KMS-11 (cell line): ENCODE results near the gene TPRN.

Experiments used
- H2AFZ ChIP-seq: fragments of 200-600 bp; sonication (generic); 2 replicates; pipeline ENCODE4 v1.6.1; 2016; ENCODE audit warnings: antibody characterized with exemption, mixed run types, low read depth
- H3K27ac ChIP-seq: fragments of 200-600 bp; sonication (generic); 2 replicates; pipeline ENCODE4 v1.6.1; 2016; ENCODE audit warnings: mild to moderate bottlenecking, mixed run types
- H3K27me3 ChIP-seq: fragments of 200-600 bp; sonication (generic); 2 replicates; pipeline ENCODE4 v1.6.1; 2017; ENCODE audit warnings: mild to moderate bottlenecking, low read depth, mixed run types, moderate library complexity; ENCODE audit not compliant: insufficient read depth
- H3K36me3 ChIP-seq: fragments of 200-600 bp; sonication (generic); 2 replicates; pipeline ENCODE4 v1.6.1; 2017; ENCODE audit warnings: mild to moderate bottlenecking, mixed run types; ENCODE audit not compliant: insufficient read depth
- H3K4me1 ChIP-seq: fragments of 200-600 bp; sonication (generic); 2 replicates; pipeline ENCODE4 v1.6.1; 2016; ENCODE audit warnings: mild to moderate bottlenecking, low read depth, mixed run types; ENCODE audit not compliant: poor library complexity, severe bottlenecking
- H3K4me2 ChIP-seq: fragments of 200-600 bp; sonication (generic); 2 replicates; pipeline ENCODE4 v1.7.0; 2016; ENCODE audit warnings: mild to moderate bottlenecking, mixed run types
- H3K4me3 ChIP-seq: fragments of 200-600 bp; sonication (generic); IDR thresholded peaks from 2 replicates; pipeline ENCODE4 v1.6.1; 2017; ENCODE audit warnings: low read depth, low read length, mixed read lengths; ENCODE audit not compliant: insufficient read depth
- H3K79me2 ChIP-seq: fragments of 200-600 bp; sonication (generic); 2 replicates; pipeline ENCODE4 v1.6.1; 2016; ENCODE audit warnings: low read depth, mixed run types; ENCODE audit not compliant: insufficient read depth
- H3K9ac ChIP-seq: fragments of 200-600 bp; sonication (generic); 2 replicates; pipeline ENCODE4 v1.6.1; 2016; ENCODE audit warnings: mild to moderate bottlenecking, mixed run types
- H4K20me1 ChIP-seq: fragments of 200-600 bp; sonication (generic); 2 replicates; pipeline ENCODE4 v1.6.1; 2016; ENCODE audit warnings: mild to moderate bottlenecking, mixed run types; ENCODE audit not compliant: insufficient read depth
- CTCF ChIP-seq: fragments of 200-600 bp; sonication (generic); conservative IDR thresholded peaks from 2 replicates; pipeline ENCODE4 v1.6.1; 2017; ENCODE audit warnings: low read depth, mild to moderate bottlenecking, antibody characterized with exemption, low read length, moderate library complexity, mixed read lengths

Gene TPRN

GRCh38 chr9:137226338-137227053, 26.0 kb upstream of the TPRN start:
- Histone ChIP-seq H3K4me2 (no peak overlapping the region), H3K27ac (no peak overlapping the region), H3K9ac (no peak overlapping the region), H3K4me1 (peaks cover 10% of the 10 kb centered on the region), H3K4me3 (no peak overlapping the region), H4K20me1 (no peaks in the 10 kb centered on the region), H3K36me3 (no peaks in the 10 kb centered on the region), H3K79me2 (no peaks in the 10 kb centered on the region), H3K27me3 (peaks cover 26% of the 10 kb centered on the region), H2AFZ (no peak overlapping the region)
- TF ChIP-seq CTCF, result no peak

DNA sequence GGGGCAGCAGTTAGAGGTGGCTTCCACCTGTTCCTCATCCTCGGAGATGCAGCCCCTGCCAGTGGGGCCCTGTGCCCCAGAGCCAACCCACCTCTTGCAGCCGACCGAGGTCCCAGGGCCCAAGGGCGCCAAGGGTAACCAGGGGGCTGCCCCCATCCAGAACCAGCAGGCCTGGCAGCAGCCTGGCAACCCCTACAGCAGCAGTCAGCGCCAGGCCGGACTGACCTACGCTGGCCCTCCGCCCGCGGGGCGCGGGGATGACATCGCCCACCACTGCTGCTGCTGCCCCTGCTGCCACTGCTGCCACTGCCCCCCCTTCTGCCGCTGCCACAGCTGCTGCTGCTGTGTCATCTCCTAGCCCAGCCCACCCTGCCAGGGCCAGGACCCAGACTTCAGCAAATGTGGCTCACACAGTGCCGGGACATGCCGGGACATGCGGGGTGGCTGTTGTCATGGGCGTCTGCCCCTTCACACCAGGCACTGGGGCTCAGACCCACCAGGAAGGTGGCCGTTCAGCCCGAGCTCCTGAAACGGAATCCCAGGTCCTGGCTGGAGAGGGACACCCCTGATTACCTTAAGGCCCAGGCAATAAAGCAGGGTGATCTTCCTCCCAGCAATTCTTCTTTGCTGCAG, 25.3 kb upstream of the TPRN start:
- no peaks in the 10 kb centered on the region for H3K36me3 ChIP-seq
- no peak overlapping the region for H3K4me2 ChIP-seq
- H4K20me1 ChIP-seq, result no peaks in the 10 kb centered on the region
- no peak overlapping the region for H3K9ac ChIP-seq
- H3K79me2 ChIP-seq, result no peaks in the 10 kb centered on the region
- H3K27me3 ChIP-seq, result peaks cover 19% of the 10 kb centered on the region
- H3K4me3 ChIP-seq, result no peak overlapping the region
- H2AFZ ChIP-seq, result no peak overlapping the region
- no peak for TF ChIP-seq CTCF
- peaks cover 10% of the 10 kb centered on the region for H3K4me1 ChIP-seq
- H3K27ac ChIP-seq, result no peak overlapping the region

- H3K4me2 ChIP-seq, result peak within 1 kb of the TSS; percentile 80
- peak within 1 kb of the TSS; percentile 73 for H2AFZ ChIP-seq
- H3K27ac ChIP-seq, result no peak within 1 kb of the TSS
- H3K36me3 ChIP-seq, result no peaks in the 10 kb centered on the region
- H3K4me1 ChIP-seq, result peaks cover 10% of the 10 kb centered on the region
- no peaks in the 10 kb centered on the region for H3K79me2 ChIP-seq
- H3K27me3 ChIP-seq, result peaks cover 15% of the 10 kb centered on the region
- H4K20me1 ChIP-seq, result no peaks in the 10 kb centered on the region
- TF ChIP-seq CTCF, result no peak
- H3K4me3 ChIP-seq, result no peak within 1 kb of the TSS
- H3K9ac ChIP-seq, result no peak within 1 kb of the TSS
Observed at GRCh38 chr9:137224830-137225694, 24.5 kb upstream of the TPRN start, which contains the start of gene CYSRT1. CYSRT1 (plus strand) TSS chr9:137225174; CDS start chr9:137225622, 448 bp downstream.

DNA sequence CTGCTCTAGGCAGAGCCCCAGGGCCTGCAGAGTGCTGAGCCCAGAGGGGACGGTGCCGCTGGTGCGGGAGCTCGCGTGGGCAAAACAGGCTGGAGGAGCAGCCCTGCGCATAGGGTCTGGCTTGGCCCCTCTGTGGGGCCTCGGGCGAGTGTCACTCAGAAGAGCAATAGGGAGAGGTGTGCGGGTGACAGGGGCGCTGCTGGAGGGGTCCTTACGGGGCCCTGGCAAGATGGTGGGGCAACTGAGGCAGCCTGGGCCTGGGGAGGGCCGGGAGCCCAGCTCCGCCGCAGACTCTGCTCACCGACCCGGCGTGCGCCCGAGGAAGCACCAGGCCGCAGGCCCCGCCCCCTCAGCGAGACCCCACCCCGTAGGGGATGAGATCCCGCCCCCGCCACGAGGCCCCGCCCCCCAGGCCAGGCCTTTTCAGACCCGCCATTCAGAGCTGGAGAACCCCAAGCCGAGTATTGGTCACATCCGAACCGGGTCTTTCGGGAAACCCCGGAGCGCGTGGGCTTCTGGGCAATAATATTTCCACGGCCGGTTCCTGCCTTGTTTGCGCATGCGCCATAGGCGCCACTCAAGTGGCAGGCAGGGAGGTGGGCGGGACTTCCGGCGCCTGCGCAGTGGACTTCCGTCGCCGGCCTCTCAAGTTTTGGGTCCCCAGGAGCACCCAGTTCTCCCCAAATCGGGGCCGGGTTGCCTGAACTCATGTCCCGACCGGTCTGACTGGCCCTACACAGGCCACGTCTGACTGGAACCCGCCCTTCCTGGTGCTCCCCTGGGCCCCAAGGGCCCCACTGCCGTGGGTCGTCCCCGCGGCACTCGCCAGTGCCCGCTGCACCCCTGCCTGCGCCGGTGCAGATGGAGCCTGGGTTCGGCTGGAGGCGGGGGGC, 22.8 kb upstream of the TPRN start:
- Histone ChIP-seq H3K79me2 (no peaks in the 10 kb centered on the region), H3K36me3 (no peaks in the 10 kb centered on the region), H3K27me3 (peaks cover 3% of the 10 kb centered on the region; the same call in 1 of the 2 replicates), H3K4me3 (no peak overlapping the region), H3K4me1 (peaks cover 10% of the 10 kb centered on the region), H3K27ac (no peak overlapping the region), H3K9ac (peak overlapping the region; percentile 48), H4K20me1 (no peaks in the 10 kb centered on the region), H2AFZ (peak overlapping the region; percentile 73), H3K4me2 (peak overlapping the region; percentile 88)
- TF ChIP-seq CTCF, result no peak
